Upper lobe of right lung (tissue), 1 donor: Measurements from ENCODE around the gene SHLD1. TPM values are rescaled to one million over a fixed set of nuclear protein-coding genes. Genes with fewer than 3 reads are reported as not detected.

Experiments
- ATAC-seq: fragments of 200-7000 bp; cut with Tn5 transposase; one replicate; pipeline ENCODE4 v1.9.1; 2020; ENCODE audit warnings: mild to moderate bottlenecking, moderate library complexity
- DNase-seq: peaks from one replicate; pipeline ENCODE4 v3.0.0-alpha.2; 2020
- H3K27ac ChIP-seq: fragments of 200-600 bp; one replicate; pipeline ENCODE4 v1.8.0; 2022
- H3K27me3 ChIP-seq: fragments of 200-600 bp; one replicate; pipeline ENCODE4 v1.8.0; 2022; ENCODE audit warnings: mild to moderate bottlenecking
- H3K36me3 ChIP-seq: fragments of 200-600 bp; one replicate; pipeline ENCODE4 v1.8.0; 2022
- H3K4me1 ChIP-seq: fragments of 200-600 bp; one replicate; pipeline ENCODE4 v1.8.0; 2022
- H3K4me3 ChIP-seq: fragments of 200-600 bp; one replicate; pipeline ENCODE4 v1.8.0; 2022; ENCODE audit warnings: mild to moderate bottlenecking
- H3K9me3 ChIP-seq: fragments of 200-600 bp; one replicate; pipeline ENCODE4 v1.8.0; 2022
- CTCF ChIP-seq: fragments of 200-600 bp; IDR thresholded peaks from one replicate; pipeline ENCODE4 v1.8.0; 2022; ENCODE audit warnings: antibody characterized with exemption
- intact Hi-C: fragments of 100-400 bp; cut with DNase I; formaldehyde crosslinking; loops from one replicate; pipeline ENCODE4 v1.11.0; 2022
- total RNA-seq: library from RNA; stranded (reverse); fragmentation: NEBNext Ultra II Directional; extraction: Animal tissue kit (Norgen Biotek cat#: 25700); gene quantifications from one replicate; pipeline ENCODE4 v1.2.1, GENCODE V29; 2021
- donor health status: DM: no; HTN: yes; CAD: no; lungs with severe emphysema.

The SHLD1 gene
- total RNA-seq, 1 donor from 2014 or later: 5.8 TPM

GRCh38 chr20:5714261-5715041 is 35.8 kb upstream of the SHLD1 start:
- DNase-seq (no peak), ATAC-seq (peak; percentile 80)
- intact Hi-C loops: no loop called here
- no peak overlapping the region for H3K4me3 ChIP-seq
- TF ChIP-seq CTCF: no peak
- H3K27ac ChIP-seq: peak overlapping the region; percentile 11
- H3K27me3 ChIP-seq: no peaks in the 10 kb centered on the region
- no peaks in the 10 kb centered on the region for H3K4me1 ChIP-seq
- no peaks in the 10 kb centered on the region for H3K36me3 ChIP-seq
- H3K9me3 ChIP-seq: no peaks in the 10 kb centered on the region

- TF ChIP-seq CTCF: no peak
Measured at GRCh38 chr20:5715071-5715841, 34.9 kb upstream of the SHLD1 start.

GRCh38 chr20:5716953-5717352 is 33.2 kb upstream of the SHLD1 start:
- Histone ChIP-seq H3K36me3 (no peaks in the 10 kb centered on the region), H3K27ac (no peak overlapping the region), H3K4me1 (peaks cover 4% of the 10 kb centered on the region), H3K4me3 (no peak overlapping the region), H3K27me3 (no peaks in the 10 kb centered on the region), H3K9me3 (no peaks in the 10 kb centered on the region)
- ATAC-seq (no peak), DNase-seq (no peak)
- intact Hi-C loops: no loop called here
- TF ChIP-seq CTCF: no peak

More at GRCh38 chr20:5715071-5715841, 34.9 kb upstream of the SHLD1 start:
- Histone ChIP-seq H3K9me3 (no peaks in the 10 kb centered on the region), H3K36me3 (no peaks in the 10 kb centered on the region), H3K4me3 (no peak overlapping the region), H3K4me1 (no peaks in the 10 kb centered on the region), H3K27me3 (no peaks in the 10 kb centered on the region), H3K27ac (no peak overlapping the region)
- intact Hi-C loops: no loop called here
- ATAC-seq (no peak), DNase-seq (no peak)

- Histone ChIP-seq H3K4me1 (peaks cover 4% of the 10 kb centered on the region), H3K27me3 (no peaks in the 10 kb centered on the region), H3K9me3 (no peaks in the 10 kb centered on the region), H3K4me3 (no peak overlapping the region), H3K27ac (no peak overlapping the region), H3K36me3 (no peaks in the 10 kb centered on the region)
- ATAC-seq (no peak), DNase-seq (no peak)
- intact Hi-C loops: no loop called here
- TF ChIP-seq CTCF: no peak
Measured at GRCh38 chr20:5718896-5719595, 31.2 kb upstream of the SHLD1 start.

GRCh38 chr20:5719861-5720403 is 30.3 kb upstream of the SHLD1 start:
- Histone ChIP-seq H3K27ac (no peak overlapping the region), H3K4me1 (peaks cover 12% of the 10 kb centered on the region), H3K27me3 (no peaks in the 10 kb centered on the region), H3K4me3 (no peak overlapping the region), H3K9me3 (no peaks in the 10 kb centered on the region), H3K36me3 (no peaks in the 10 kb centered on the region)
- DNase-seq (no peak), ATAC-seq (peak; percentile 36)
- intact Hi-C loops: no loop called here
- no peak for TF ChIP-seq CTCF
